KOPT-K1 (cell line): ENCODE results near the gene ARF1.

Experiments
- H3K27ac ChIP-seq: fragments of 200-600 bp; sonication (generic); 2 replicates; pipeline ENCODE4 v1.5.1; 2016; ENCODE audit warnings: antibody characterized with exemption, mild to moderate bottlenecking, low read depth, low read length; ENCODE audit not compliant: poor library complexity, severe bottlenecking
- H3K36me3 ChIP-seq: fragments of 200-600 bp; sonication (generic); 2 replicates; pipeline ENCODE4 v1.5.1; 2017; ENCODE audit warnings: antibody characterized with exemption, mild to moderate bottlenecking, low read length, moderate library complexity; ENCODE audit not compliant: insufficient read depth
- H3K9me3 ChIP-seq: fragments of 200-600 bp; sonication (generic); 2 replicates; pipeline ENCODE4 v1.5.1; 2017; ENCODE audit warnings: antibody characterized with exemption, low read length, mild to moderate bottlenecking; ENCODE audit not compliant: insufficient read depth, poor library complexity, severe bottlenecking

The ARF1 gene

GRCh38 chr1:228045405-228045804, 37.1 kb upstream of the ARF1 start:
- no peak overlapping the region for H3K27ac ChIP-seq
- no peaks in the 10 kb centered on the region for H3K9me3 ChIP-seq
- H3K36me3 ChIP-seq: no peaks in the 10 kb centered on the region

- H3K9me3 ChIP-seq: no peaks in the 10 kb centered on the region
- H3K27ac ChIP-seq: no peak overlapping the region
- no peaks in the 10 kb centered on the region for H3K36me3 ChIP-seq
Measured at GRCh38 chr1:228045871-228046270, 36.6 kb upstream of the ARF1 start.

- no peaks in the 10 kb centered on the region for H3K9me3 ChIP-seq
- H3K27ac ChIP-seq: no peak overlapping the region
- no peaks in the 10 kb centered on the region for H3K36me3 ChIP-seq
Measured at GRCh38 chr1:228046421-228047182, 35.9 kb upstream of the ARF1 start.

- Histone ChIP-seq H3K27ac (no peak overlapping the region), H3K9me3 (no peaks in the 10 kb centered on the region), H3K36me3 (no peaks in the 10 kb centered on the region)
Measured at GRCh38 chr1:228047183-228047466, 35.4 kb upstream of the ARF1 start.

- Histone ChIP-seq H3K9me3 (no peaks in the 10 kb centered on the region), H3K36me3 (no peaks in the 10 kb centered on the region), H3K27ac (no peak overlapping the region)
Measured at GRCh38 chr1:228048120-228048519, 34.4 kb upstream of the ARF1 start.

GRCh38 chr1:228048659-228049298, 33.7 kb upstream of the ARF1 start:
- Histone ChIP-seq H3K9me3 (no peaks in the 10 kb centered on the region), H3K27ac (no peak overlapping the region)

GRCh38 chr1:228050571-228051231, 31.8 kb upstream of the ARF1 start:
- H3K9me3 ChIP-seq: no peaks in the 10 kb centered on the region
- H3K27ac ChIP-seq: no peak overlapping the region
- H3K36me3 ChIP-seq: no peaks in the 10 kb centered on the region

More at GRCh38 chr1:228048659-228049298, 33.7 kb upstream of the ARF1 start:
- H3K36me3 ChIP-seq: no peaks in the 10 kb centered on the region

- no peaks in the 10 kb centered on the region for H3K9me3 ChIP-seq
- no peaks in the 10 kb centered on the region for H3K36me3 ChIP-seq
- H3K27ac ChIP-seq: no peak overlapping the region
Measured at GRCh38 chr1:228058172-228058948, 24.1 kb upstream of the ARF1 start.

GRCh38 chr1:228058949-228059633, 23.4 kb upstream of the ARF1 start:
- H3K27ac ChIP-seq: no peak overlapping the region
- no peaks in the 10 kb centered on the region for H3K36me3 ChIP-seq

GRCh38 chr1:228059634-228060457, 22.7 kb upstream of the ARF1 start:
- Histone ChIP-seq H3K27ac (no peak overlapping the region), H3K9me3 (no peaks in the 10 kb centered on the region), H3K36me3 (no peaks in the 10 kb centered on the region)

More at GRCh38 chr1:228058949-228059633, 23.4 kb upstream of the ARF1 start:
- H3K9me3 ChIP-seq: no peaks in the 10 kb centered on the region

GRCh38 chr1:228060458-228061190, 21.9 kb upstream of the ARF1 start:
- Histone ChIP-seq H3K36me3 (no peaks in the 10 kb centered on the region), H3K27ac (no peak overlapping the region), H3K9me3 (no peaks in the 10 kb centered on the region)

GRCh38 chr1:228061411-228062084, 21.0 kb upstream of the ARF1 start:
- Histone ChIP-seq H3K36me3 (no peaks in the 10 kb centered on the region), H3K9me3 (no peaks in the 10 kb centered on the region), H3K27ac (no peak overlapping the region)
